ENCODE data around the gene TRIM2. TPM values are rescaled to one million over a fixed set of nuclear protein-coding genes. Genes with fewer than 3 reads are reported as not detected.

TRIM2 gene
- total RNA-seq, 1 donor from 2014 or later: 0.09 TPM

- no peak for DNase-seq (ENCODE audit: low spot score)
- Mint-ChIP-seq H3K4me3 (ENCODE audit: low read depth) (no peak overlapping the region), H3K27ac (no peak overlapping the region), H3K27me3 (ENCODE audit: low read depth) (peaks cover 8% of the 10 kb centered on the region), H3K4me1 (ENCODE audit: low read depth) (peaks cover 9% of the 10 kb centered on the region), H3K36me3 (ENCODE audit: low read depth) (no peaks in the 10 kb centered on the region), H3K9me3 (no peaks in the 10 kb centered on the region)
- intact Hi-C loops (cut with micrococcal nuclease): no loop called here
These were observed 42.9 kb downstream of the TRIM2 start for GRCh38 chr4:153247116-153247490.

DNA sequence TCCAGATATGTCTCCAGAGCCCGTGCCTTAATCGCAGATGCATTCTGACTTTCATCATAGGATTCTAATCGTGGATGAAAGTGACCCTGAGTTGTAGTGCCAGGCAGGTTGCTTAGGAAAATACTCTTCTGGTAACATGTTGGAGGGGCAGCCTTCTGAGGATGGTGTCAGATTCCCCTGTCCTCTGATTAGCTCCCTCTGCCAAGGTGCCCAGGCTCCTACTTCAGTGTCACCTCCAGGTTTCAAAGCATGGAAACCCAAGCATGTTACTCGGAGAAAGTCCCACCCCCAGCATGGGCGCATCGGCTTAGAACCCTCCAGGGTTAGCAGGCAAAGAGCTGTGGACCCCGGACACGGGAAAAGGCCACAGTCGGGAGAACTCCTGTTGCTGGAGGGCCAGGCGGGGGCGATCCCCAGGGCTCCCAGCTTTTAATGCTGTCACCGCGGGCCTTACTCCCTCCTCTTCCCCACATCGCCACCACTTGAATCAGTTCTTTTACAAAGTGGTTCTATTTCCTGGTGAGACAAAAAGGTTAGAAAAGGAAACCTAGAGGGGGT, 44.5 kb downstream of the TRIM2 start:
- Mint-ChIP-seq H3K27ac (no peak overlapping the region), H3K9me3 (no peaks in the 10 kb centered on the region), H3K27me3 (ENCODE audit: low read depth) (peaks cover 11% of the 10 kb centered on the region), H3K4me3 (ENCODE audit: low read depth) (peak overlapping the region; percentile 71), H3K4me1 (ENCODE audit: low read depth) (peaks cover 9% of the 10 kb centered on the region), H3K36me3 (ENCODE audit: low read depth) (no peaks in the 10 kb centered on the region)
- intact Hi-C loops (cut with micrococcal nuclease): no loop called here
- DNase-seq (ENCODE audit: low spot score): no peak

GRCh38 chr4:153249199-153250041, 45.2 kb downstream of the TRIM2 start:
- Mint-ChIP-seq H3K9me3 (no peaks in the 10 kb centered on the region), H3K27me3 (ENCODE audit: low read depth) (peaks cover 9% of the 10 kb centered on the region), H3K27ac (no peak overlapping the region), H3K4me3 (ENCODE audit: low read depth) (peak overlapping the region; percentile 71), H3K4me1 (ENCODE audit: low read depth) (peaks cover 9% of the 10 kb centered on the region), H3K36me3 (ENCODE audit: low read depth) (no peaks in the 10 kb centered on the region)
- peak; percentile 73 for DNase-seq (ENCODE audit: low spot score)
- intact Hi-C loops (cut with micrococcal nuclease): no loop called here

DNA sequence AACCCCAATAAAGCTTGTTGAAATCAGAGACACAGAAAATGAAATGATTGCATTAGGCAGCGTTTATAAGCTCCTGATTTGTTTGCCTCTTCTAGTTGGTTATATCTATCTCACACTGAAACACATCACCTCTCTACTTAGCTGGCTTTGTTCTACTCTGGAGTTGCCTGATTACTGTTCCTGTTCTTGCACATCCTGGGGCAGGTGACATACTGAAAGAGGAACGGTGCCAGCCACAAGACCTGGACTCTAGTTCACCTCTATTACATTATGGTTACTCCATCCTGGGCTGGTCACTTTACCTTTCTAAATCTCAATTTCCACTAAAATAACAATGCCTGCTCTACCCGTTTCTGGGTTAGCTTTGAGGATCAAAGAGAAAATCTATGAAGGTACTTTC, 47.9 kb downstream of the TRIM2 start:
- Mint-ChIP-seq H3K27ac (no peak overlapping the region), H3K9me3 (no peaks in the 10 kb centered on the region), H3K36me3 (ENCODE audit: low read depth) (no peaks in the 10 kb centered on the region), H3K4me1 (ENCODE audit: low read depth) (peaks cover 9% of the 10 kb centered on the region), H3K27me3 (ENCODE audit: low read depth) (peaks cover 17% of the 10 kb centered on the region), H3K4me3 (ENCODE audit: low read depth) (no peak overlapping the region)
- DNase-seq (ENCODE audit: low spot score): no peak
- intact Hi-C loops (cut with micrococcal nuclease): no loop called here

DNA sequence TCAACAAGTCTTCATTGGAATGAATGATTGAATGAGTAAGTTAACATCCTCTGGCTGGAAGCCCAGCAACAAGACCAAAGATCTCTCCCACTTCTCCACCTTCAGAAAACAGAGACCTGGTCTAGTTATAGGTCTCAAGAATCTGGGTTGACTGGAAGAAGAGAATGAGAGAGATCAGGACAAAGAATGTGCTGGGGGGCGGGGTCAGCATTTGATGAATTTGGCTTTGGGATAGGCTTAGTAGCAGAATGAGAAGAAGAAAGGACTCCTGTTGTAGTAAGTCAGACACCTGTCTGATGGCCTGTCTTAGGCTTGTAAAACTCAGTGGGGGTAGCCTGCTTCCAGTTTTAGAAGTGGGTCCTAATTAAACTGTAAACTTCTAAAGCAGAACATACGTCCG, 51.0 kb downstream of the TRIM2 start:
- Mint-ChIP-seq H3K27ac (no peak overlapping the region), H3K4me3 (ENCODE audit: low read depth) (no peak overlapping the region), H3K27me3 (ENCODE audit: low read depth) (peaks cover 19% of the 10 kb centered on the region), H3K4me1 (ENCODE audit: low read depth) (no peaks in the 10 kb centered on the region), H3K9me3 (no peaks in the 10 kb centered on the region), H3K36me3 (ENCODE audit: low read depth) (no peaks in the 10 kb centered on the region)
- no peak for DNase-seq (ENCODE audit: low spot score)
- intact Hi-C loops (cut with micrococcal nuclease): no loop called here

DNA sequence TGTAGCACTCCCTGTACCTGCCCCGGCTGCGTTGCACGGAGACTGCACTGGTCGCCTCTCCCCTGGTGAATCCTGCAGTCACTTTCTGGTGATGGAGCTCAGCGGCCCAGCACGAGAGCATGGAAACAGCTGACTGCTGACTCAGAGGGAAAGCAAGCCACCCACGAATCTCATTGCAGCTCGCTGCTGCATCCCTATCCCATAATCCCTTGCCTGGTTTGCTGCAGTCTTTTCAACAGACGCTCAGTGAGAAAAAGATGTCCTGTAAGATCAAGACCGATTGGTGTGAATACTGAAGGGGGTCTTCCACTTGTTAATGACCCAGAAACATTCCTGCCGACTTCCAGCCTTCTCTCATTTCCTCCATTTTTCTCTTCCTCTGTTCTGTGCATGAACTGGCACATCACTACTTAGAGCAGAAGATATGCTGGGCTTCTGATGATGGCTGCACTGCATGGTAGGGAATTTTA, 52.9 kb downstream of the TRIM2 start:
- H3K9me3 Mint-ChIP-seq: no peaks in the 10 kb centered on the region
- H3K27ac Mint-ChIP-seq: no peak overlapping the region
- H3K4me3 Mint-ChIP-seq (ENCODE audit: low read depth): no peak overlapping the region
- no peak for DNase-seq (ENCODE audit: low spot score)
- H3K36me3 Mint-ChIP-seq (ENCODE audit: low read depth): no peaks in the 10 kb centered on the region
- intact Hi-C loops (cut with micrococcal nuclease): no loop called here
- peaks cover 23% of the 10 kb centered on the region for H3K27me3 Mint-ChIP-seq (ENCODE audit: low read depth)
- no peaks in the 10 kb centered on the region for H3K4me1 Mint-ChIP-seq (ENCODE audit: low read depth)

- peaks cover 23% of the 10 kb centered on the region for H3K27me3 Mint-ChIP-seq (ENCODE audit: low read depth)
- H3K4me1 Mint-ChIP-seq (ENCODE audit: low read depth): no peaks in the 10 kb centered on the region
These were observed 53.7 kb downstream of the TRIM2 start for GRCh38 chr4:153257991-153258390.

GRCh38 chr4:153258750-153259149, 54.5 kb downstream of the TRIM2 start:
- Mint-ChIP-seq H3K4me3 (ENCODE audit: low read depth) (no peak overlapping the region), H3K27ac (no peak overlapping the region), H3K27me3 (ENCODE audit: low read depth) (peaks cover 20% of the 10 kb centered on the region), H3K36me3 (ENCODE audit: low read depth) (no peaks in the 10 kb centered on the region), H3K4me1 (ENCODE audit: low read depth) (no peaks in the 10 kb centered on the region), H3K9me3 (no peaks in the 10 kb centered on the region)
- no peak for DNase-seq (ENCODE audit: low spot score)
- intact Hi-C loops (cut with micrococcal nuclease): no loop called here

More at GRCh38 chr4:153257991-153258390, 53.7 kb downstream of the TRIM2 start:
- intact Hi-C loops (cut with micrococcal nuclease): no loop called here
- DNase-seq (ENCODE audit: low spot score): no peak
- no peaks in the 10 kb centered on the region for H3K9me3 Mint-ChIP-seq
- no peak overlapping the region for H3K4me3 Mint-ChIP-seq (ENCODE audit: low read depth)
- H3K27ac Mint-ChIP-seq: no peak overlapping the region
- H3K36me3 Mint-ChIP-seq (ENCODE audit: low read depth): no peaks in the 10 kb centered on the region

GRCh38 chr4:153259661-153260060, 55.4 kb downstream of the TRIM2 start:
- H3K27ac Mint-ChIP-seq: no peak overlapping the region
- no peaks in the 10 kb centered on the region for H3K4me1 Mint-ChIP-seq (ENCODE audit: low read depth)
- H3K4me3 Mint-ChIP-seq (ENCODE audit: low read depth): no peak overlapping the region
- H3K36me3 Mint-ChIP-seq (ENCODE audit: low read depth): no peaks in the 10 kb centered on the region
- peaks cover 20% of the 10 kb centered on the region for H3K27me3 Mint-ChIP-seq (ENCODE audit: low read depth)
- H3K9me3 Mint-ChIP-seq: no peaks in the 10 kb centered on the region
- intact Hi-C loops (cut with micrococcal nuclease): no loop called here
- no peak for DNase-seq (ENCODE audit: low spot score)

DNA sequence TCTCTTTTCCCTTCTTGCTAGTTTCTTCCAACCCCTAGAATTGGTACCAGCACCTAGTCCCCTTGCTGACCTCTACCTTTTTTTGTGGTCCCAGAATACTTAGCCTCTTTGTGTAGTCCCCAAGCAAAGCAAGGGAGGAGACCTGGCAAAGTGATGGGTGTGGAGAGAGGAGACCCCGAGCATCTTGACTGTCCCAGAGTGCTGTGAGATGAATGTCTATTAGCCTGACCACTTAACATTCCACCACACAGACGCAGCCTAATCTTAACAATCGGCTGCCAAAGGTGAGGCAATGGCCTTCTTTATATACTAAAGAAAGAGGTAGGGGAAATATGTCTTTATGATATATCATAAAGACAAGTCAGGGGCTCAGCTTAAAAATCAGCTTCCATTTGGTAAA, 55.9 kb downstream of the TRIM2 start:
- peaks cover 16% of the 10 kb centered on the region for H3K27me3 Mint-ChIP-seq (ENCODE audit: low read depth)
- H3K4me3 Mint-ChIP-seq (ENCODE audit: low read depth): no peak overlapping the region
- H3K36me3 Mint-ChIP-seq (ENCODE audit: low read depth): no peaks in the 10 kb centered on the region
- H3K4me1 Mint-ChIP-seq (ENCODE audit: low read depth): no peaks in the 10 kb centered on the region
- intact Hi-C loops (cut with micrococcal nuclease): no loop called here
- DNase-seq (ENCODE audit: low spot score): no peak
- no peak overlapping the region for H3K27ac Mint-ChIP-seq
- H3K9me3 Mint-ChIP-seq: no peaks in the 10 kb centered on the region

- Mint-ChIP-seq H3K9me3 (no peaks in the 10 kb centered on the region), H3K4me1 (ENCODE audit: low read depth) (no peaks in the 10 kb centered on the region), H3K27ac (no peak overlapping the region), H3K27me3 (ENCODE audit: low read depth) (peaks cover 13% of the 10 kb centered on the region), H3K4me3 (ENCODE audit: low read depth) (no peak overlapping the region), H3K36me3 (ENCODE audit: low read depth) (no peaks in the 10 kb centered on the region)
- intact Hi-C loops (cut with micrococcal nuclease): no loop called here
- no peak for DNase-seq (ENCODE audit: low spot score)
These were observed 56.5 kb downstream of the TRIM2 start for GRCh38 chr4:153260553-153261300.

DNA sequence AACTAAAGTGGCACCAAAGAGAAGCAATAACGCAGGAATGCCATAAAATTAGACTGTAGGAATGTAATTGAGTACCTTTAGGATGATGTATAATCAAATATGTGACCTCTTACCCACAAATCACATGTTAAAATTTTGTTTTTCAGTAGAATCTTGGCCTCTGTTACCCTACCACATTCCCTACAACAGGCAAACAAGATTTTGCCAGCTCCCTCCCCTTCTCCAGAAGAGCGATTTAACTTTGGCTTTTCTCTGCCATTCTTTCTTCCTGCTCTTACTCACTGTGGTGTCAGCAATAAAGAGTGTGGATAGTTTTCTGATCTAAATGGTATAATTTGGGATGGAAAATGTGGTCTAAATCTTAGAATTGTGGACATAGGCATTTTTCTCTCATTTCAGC, 57.2 kb downstream of the TRIM2 start:
- Mint-ChIP-seq H3K4me3 (ENCODE audit: low read depth) (no peak overlapping the region), H3K36me3 (ENCODE audit: low read depth) (no peaks in the 10 kb centered on the region), H3K4me1 (ENCODE audit: low read depth) (no peaks in the 10 kb centered on the region), H3K9me3 (no peaks in the 10 kb centered on the region), H3K27ac (no peak overlapping the region), H3K27me3 (ENCODE audit: low read depth) (peaks cover 9% of the 10 kb centered on the region)
- DNase-seq (ENCODE audit: low spot score): no peak
- intact Hi-C loops (cut with micrococcal nuclease): no loop called here

DNA sequence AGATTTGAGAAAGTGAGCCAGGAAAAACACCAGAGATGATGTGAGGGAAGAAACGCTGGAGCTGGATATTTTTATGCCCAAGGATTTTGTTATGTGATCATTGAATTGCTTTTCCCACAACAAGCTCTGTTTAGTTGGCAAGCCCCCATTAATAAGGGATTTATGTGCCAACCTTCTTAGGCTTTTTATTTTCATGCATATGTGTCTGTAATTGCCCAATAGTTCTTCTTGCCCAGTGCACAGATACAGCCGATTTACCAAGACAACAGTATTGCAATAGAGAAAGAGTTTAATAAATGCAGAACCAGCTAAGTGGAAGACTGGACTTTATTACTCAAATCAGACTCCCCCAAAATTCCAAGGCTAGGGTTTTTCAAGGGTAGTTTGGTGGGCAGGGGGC, 57.7 kb downstream of the TRIM2 start:
- Mint-ChIP-seq H3K9me3 (no peaks in the 10 kb centered on the region), H3K4me3 (ENCODE audit: low read depth) (no peak overlapping the region), H3K27ac (no peak overlapping the region), H3K27me3 (ENCODE audit: low read depth) (peaks cover 9% of the 10 kb centered on the region), H3K4me1 (ENCODE audit: low read depth) (no peaks in the 10 kb centered on the region), H3K36me3 (ENCODE audit: low read depth) (no peaks in the 10 kb centered on the region)
- intact Hi-C loops (cut with micrococcal nuclease): no loop called here
- DNase-seq (ENCODE audit: low spot score): no peak
